Measurements from ENCODE around the gene SPP2. TPM values are rescaled to one million over a fixed set of nuclear protein-coding genes. Genes with fewer than 3 reads are reported as not detected.

The SPP2 gene
- total RNA-seq, 1 experiment from 2014 or later = not detected

DNA sequence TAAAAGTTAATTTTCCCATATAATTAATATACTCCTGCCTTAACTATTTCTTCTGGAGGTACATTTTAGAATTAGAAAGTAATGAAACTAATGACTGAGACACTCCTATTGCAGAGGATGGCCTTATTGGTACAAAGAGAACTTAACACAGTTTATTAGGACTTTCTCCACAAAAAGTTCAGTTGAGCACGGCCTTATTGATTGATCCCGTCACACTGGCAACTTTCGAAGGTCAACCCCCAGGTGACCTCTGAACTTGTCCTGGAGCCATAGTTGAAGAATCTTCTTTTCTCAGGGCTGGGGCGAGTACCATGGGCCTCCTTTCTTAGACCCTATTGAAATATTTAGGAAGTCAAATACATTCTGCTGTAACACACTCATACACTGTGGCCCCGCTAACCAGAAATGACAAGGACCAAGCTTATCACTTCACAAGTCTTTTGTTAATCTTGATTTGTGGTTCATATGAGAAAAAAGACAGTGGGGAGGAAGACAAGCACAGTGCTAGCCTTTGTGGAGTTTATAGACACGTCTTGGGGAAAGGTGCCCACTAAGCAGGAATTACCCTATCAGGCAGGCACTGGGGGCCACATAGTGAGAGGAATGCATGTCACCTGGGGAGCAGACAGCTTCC, 11.2 kb downstream of the SPP2 start:
- H3K4me1 Mint-ChIP-seq = no peaks in the 10 kb centered on the region; the same call in 1 of the 2 replicates
- ChIA-PET CTCF (no interaction called here), POLR2A (no interaction called here)
- no peak overlapping the region for H3K4me3 Mint-ChIP-seq
- TF ChIP-seq, protein P1, sequence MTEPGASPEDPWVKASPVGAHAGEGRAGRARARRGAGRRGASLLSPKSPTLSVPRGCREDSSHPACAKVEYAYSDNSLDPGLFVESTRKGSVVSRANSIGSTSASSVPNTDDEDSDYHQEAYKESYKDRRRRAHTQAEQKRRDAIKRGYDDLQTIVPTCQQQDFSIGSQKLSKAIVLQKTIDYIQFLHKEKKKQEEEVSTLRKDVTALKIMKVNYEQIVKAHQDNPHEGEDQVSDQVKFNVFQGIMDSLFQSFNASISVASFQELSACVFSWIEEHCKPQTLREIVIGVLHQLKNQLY (CRISPR knock-in tag; IDR thresholded peaks at IDR 0.05) = no peak
- TF ChIP-seq ZNF263 (CRISPR knock-in tag; IDR thresholded peaks at IDR 0.05; ENCODE audit: low read depth) = no peak
- TF ChIP-seq, protein P2, sequence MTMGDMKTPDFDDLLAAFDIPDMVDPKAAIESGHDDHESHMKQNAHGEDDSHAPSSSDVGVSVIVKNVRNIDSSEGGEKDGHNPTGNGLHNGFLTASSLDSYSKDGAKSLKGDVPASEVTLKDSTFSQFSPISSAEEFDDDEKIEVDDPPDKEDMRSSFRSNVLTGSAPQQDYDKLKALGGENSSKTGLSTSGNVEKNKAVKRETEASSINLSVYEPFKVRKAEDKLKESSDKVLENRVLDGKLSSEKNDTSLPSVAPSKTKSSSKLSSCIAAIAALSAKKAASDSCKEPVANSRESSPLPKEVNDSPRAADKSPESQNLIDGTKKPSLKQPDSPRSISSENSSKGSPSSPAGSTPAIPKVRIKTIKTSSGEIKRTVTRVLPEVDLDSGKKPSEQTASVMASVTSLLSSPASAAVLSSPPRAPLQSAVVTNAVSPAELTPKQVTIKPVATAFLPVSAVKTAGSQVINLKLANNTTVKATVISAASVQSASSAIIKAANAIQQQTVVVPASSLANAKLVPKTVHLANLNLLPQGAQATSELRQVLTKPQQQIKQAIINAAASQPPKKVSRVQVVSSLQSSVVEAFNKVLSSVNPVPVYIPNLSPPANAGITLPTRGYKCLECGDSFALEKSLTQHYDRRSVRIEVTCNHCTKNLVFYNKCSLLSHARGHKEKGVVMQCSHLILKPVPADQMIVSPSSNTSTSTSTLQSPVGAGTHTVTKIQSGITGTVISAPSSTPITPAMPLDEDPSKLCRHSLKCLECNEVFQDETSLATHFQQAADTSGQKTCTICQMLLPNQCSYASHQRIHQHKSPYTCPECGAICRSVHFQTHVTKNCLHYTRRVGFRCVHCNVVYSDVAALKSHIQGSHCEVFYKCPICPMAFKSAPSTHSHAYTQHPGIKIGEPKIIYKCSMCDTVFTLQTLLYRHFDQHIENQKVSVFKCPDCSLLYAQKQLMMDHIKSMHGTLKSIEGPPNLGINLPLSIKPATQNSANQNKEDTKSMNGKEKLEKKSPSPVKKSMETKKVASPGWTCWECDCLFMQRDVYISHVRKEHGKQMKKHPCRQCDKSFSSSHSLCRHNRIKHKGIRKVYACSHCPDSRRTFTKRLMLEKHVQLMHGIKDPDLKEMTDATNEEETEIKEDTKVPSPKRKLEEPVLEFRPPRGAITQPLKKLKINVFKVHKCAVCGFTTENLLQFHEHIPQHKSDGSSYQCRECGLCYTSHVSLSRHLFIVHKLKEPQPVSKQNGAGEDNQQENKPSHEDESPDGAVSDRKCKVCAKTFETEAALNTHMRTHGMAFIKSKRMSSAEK (CRISPR knock-in tag; IDR thresholded peaks at IDR 0.05; ENCODE audit: borderline replicate concordance) = no peak
- TF ChIP-seq, protein P3, sequence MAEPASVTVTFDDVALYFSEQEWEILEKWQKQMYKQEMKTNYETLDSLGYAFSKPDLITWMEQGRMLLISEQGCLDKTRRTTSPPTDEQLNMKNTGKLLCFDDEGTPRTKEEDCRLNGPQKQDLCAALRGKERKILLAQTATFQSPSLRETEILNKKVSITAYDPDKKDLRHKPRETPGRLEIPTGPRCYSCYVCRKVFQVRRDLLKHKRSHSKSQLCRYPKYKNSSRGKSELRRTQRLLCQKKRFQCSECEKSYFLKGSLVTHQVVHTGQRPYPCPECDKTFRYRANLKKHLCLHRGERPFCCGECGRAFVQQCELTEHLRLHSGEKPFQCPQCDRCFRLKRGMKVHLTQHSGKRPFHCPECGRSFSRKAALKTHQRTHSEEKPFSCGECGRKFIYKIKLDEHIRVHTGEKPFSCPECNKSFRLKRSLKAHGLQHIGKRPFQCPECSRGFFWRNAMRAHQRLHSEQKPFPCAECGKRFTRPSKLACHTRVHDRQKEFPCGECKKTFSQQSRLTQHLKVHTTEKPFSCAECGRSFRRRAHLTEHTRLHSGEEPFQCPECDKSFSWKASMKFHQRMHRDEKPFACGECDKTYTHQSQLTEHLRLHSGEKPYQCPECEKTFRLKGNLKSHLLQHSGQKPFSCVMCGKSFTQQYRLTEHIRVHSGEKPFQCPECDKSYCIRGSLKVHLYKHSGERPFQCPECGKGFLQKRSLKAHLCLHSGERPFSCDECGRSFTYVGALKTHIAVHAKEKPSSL (CRISPR knock-in tag; conservative IDR thresholded peaks at IDR 0.05) = no peak
- ATAC-seq = no peak
- H3K27ac Mint-ChIP-seq = no peak overlapping the region
- H3K27me3 Mint-ChIP-seq (ENCODE audit: low read depth) = no peaks in the 10 kb centered on the region
- H3K9me3 Mint-ChIP-seq = no peaks in the 10 kb centered on the region
- no peaks in the 10 kb centered on the region for H3K36me3 Mint-ChIP-seq
- DNase-seq (ENCODE audit: low spot score) = no peak

DNA sequence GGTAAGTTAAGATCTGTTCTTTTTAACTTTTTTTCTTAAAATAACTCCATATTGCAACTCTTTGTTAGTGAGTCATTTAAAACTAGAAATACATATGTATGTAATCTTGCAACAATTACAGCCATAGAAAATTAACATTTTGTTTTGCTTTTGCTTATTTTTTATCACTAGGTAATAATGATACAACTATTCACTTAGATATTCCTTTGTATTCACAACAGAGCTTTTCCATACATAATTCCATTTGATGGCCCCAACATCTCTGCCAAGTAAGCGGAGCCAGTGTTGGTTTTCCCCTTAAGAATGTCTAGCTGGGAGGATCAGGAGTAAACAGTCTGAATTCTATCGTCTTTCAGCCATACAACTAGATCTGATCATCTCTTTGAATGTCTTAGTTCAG, 16.1 kb downstream of the SPP2 start:
- TF ChIP-seq PRRX2 (CRISPR knock-in tag; IDR thresholded peaks at IDR 0.05) = no peak
- CTCF ChIA-PET = no interaction called here
- H3K36me3 Mint-ChIP-seq = peaks cover 8% of the 10 kb centered on the region; the same call in 1 of the 2 replicates
- H3K4me1 Mint-ChIP-seq = peaks cover 2% of the 10 kb centered on the region; the same call in 1 of the 2 replicates
- peaks cover 27% of the 10 kb centered on the region for H3K9me3 Mint-ChIP-seq
- no peak overlapping the region for H3K27ac Mint-ChIP-seq
- POLR2A ChIA-PET = no interaction called here
- no peak for ATAC-seq
- H3K27me3 Mint-ChIP-seq (ENCODE audit: low read depth) = no peaks in the 10 kb centered on the region; the same call in 1 of the 2 replicates
- H3K4me3 Mint-ChIP-seq = no peak overlapping the region
- DNase-seq (ENCODE audit: low spot score) = no peak

DNA sequence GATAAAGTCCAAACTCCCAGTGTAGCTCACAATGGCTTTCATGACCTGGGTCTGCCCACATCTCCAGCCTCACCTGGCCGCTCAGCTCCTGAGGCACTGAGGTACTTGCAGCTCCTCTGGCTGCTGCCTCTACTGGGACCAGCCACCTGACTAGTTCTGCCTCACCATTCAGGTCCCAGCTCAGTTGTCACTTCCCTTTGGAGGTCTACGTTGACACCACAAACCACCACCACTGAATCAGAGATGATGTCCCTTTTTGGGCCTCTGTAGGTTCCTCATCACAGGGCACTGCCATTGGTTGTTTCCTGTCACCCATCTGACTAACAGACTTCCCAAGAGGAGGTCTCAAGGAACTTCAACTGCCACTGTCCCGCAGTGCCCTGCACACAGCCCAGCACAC, 21.2 kb downstream of the SPP2 start:
- ATAC-seq (no peak), DNase-seq (ENCODE audit: low spot score) (no peak)
- ChIA-PET POLR2A (no interaction called here), CTCF (no interaction called here)
- Mint-ChIP-seq H3K27ac (no peak overlapping the region), H3K9me3 (peaks cover 27% of the 10 kb centered on the region), H3K36me3 (peaks cover 8% of the 10 kb centered on the region; the same call in 1 of the 2 replicates), H3K4me3 (no peak overlapping the region), H3K27me3 (ENCODE audit: low read depth) (no peaks in the 10 kb centered on the region; the same call in none of the 2 replicates), H3K4me1 (peaks cover 6% of the 10 kb centered on the region; the same call in 1 of the 2 replicates)
- TF ChIP-seq FOXP1 (CRISPR knock-in tag; IDR thresholded peaks at IDR 0.05; ENCODE audit: borderline replicate concordance) = no peak
- TF ChIP-seq TEAD4 (CRISPR knock-in tag; IDR thresholded peaks at IDR 0.05) = no peak
- no peak for TF ChIP-seq MXD4 (CRISPR knock-in tag; IDR thresholded peaks at IDR 0.05; ENCODE audit: borderline replicate concordance)
- TF ChIP-seq EMX1 (CRISPR knock-in tag; IDR thresholded peaks at IDR 0.05) = no peak
- no peak for TF ChIP-seq ZNF671 (CRISPR knock-in tag; IDR thresholded peaks at IDR 0.05)

DNA sequence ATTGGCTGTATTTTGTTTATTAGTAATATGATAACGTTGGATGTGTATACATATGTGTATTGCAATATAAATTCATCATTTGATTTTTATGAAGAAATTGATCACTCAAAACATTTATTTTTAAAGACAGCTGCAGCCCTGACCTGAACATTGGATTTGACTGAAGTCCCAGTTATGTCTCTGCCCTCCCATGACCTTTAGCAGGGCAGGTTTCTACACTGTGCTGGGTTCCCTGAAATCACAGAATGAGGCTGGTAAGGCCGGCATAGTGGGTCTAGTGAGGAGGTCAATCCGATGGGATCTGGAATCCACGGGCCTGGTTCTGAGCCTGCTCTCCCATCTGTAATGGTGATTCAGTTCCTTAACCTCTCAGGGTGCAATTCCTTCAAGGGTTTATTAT, 22.0 kb downstream of the SPP2 start:
- DNase-seq (ENCODE audit: low spot score) (no peak), ATAC-seq (no peak)
- ChIA-PET CTCF (no interaction called here), POLR2A (no interaction called here)
- Mint-ChIP-seq H3K9me3 (peaks cover 27% of the 10 kb centered on the region), H3K27ac (no peak overlapping the region), H3K36me3 (peaks cover 8% of the 10 kb centered on the region; the same call in 1 of the 2 replicates), H3K4me1 (peaks cover 8% of the 10 kb centered on the region; the same call in 1 of the 2 replicates), H3K27me3 (ENCODE audit: low read depth) (no peaks in the 10 kb centered on the region; the same call in none of the 2 replicates), H3K4me3 (no peak overlapping the region)
- TF ChIP-seq, protein P4, sequence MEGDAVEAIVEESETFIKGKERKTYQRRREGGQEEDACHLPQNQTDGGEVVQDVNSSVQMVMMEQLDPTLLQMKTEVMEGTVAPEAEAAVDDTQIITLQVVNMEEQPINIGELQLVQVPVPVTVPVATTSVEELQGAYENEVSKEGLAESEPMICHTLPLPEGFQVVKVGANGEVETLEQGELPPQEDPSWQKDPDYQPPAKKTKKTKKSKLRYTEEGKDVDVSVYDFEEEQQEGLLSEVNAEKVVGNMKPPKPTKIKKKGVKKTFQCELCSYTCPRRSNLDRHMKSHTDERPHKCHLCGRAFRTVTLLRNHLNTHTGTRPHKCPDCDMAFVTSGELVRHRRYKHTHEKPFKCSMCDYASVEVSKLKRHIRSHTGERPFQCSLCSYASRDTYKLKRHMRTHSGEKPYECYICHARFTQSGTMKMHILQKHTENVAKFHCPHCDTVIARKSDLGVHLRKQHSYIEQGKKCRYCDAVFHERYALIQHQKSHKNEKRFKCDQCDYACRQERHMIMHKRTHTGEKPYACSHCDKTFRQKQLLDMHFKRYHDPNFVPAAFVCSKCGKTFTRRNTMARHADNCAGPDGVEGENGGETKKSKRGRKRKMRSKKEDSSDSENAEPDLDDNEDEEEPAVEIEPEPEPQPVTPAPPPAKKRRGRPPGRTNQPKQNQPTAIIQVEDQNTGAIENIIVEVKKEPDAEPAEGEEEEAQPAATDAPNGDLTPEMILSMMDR (IDR thresholded peaks at IDR 0.05) = no peak
- TF ChIP-seq SOX15 (CRISPR knock-in tag; IDR thresholded peaks at IDR 0.05) = no peak
- TF ChIP-seq NFATC4 (CRISPR knock-in tag; IDR thresholded peaks at IDR 0.05) = no peak
- no peak for TF ChIP-seq EMX1 (CRISPR knock-in tag; IDR thresholded peaks at IDR 0.05)
- TF ChIP-seq, protein P5, sequence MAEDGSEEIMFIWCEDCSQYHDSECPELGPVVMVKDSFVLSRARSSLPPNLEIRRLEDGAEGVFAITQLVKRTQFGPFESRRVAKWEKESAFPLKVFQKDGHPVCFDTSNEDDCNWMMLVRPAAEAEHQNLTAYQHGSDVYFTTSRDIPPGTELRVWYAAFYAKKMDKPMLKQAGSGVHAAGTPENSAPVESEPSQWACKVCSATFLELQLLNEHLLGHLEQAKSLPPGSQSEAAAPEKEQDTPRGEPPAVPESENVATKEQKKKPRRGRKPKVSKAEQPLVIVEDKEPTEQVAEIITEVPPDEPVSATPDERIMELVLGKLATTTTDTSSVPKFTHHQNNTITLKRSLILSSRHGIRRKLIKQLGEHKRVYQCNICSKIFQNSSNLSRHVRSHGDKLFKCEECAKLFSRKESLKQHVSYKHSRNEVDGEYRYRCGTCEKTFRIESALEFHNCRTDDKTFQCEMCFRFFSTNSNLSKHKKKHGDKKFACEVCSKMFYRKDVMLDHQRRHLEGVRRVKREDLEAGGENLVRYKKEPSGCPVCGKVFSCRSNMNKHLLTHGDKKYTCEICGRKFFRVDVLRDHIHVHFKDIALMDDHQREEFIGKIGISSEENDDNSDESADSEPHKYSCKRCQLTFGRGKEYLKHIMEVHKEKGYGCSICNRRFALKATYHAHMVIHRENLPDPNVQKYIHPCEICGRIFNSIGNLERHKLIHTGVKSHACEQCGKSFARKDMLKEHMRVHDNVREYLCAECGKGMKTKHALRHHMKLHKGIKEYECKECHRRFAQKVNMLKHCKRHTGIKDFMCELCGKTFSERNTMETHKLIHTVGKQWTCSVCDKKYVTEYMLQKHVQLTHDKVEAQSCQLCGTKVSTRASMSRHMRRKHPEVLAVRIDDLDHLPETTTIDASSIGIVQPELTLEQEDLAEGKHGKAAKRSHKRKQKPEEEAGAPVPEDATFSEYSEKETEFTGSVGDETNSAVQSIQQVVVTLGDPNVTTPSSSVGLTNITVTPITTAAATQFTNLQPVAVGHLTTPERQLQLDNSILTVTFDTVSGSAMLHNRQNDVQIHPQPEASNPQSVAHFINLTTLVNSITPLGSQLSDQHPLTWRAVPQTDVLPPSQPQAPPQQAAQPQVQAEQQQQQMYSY (CRISPR knock-in tag; IDR thresholded peaks at IDR 0.05) = no peak

Data from WTC11 (cell line).